Aorta (tissue), 5 donors: Measurements from ENCODE around the gene HOGA1. TPM values are rescaled to one million over a fixed set of nuclear protein-coding genes. Genes with fewer than 3 reads are reported as not detected.
A peak's percentile ranks its signal among the peaks of the same experiment; 100 is the strongest.

ENCODE experiments used
- ATAC-seq: fragments of 200-7000 bp; cut with Tn5 transposase; one replicate; pipeline ENCODE4 v1.9.1; 2022; ENCODE audit warnings: moderate library complexity; ENCODE audit not compliant: low FRiP score
- DNase-seq, 2 donors: peaks; one replicate each; pipeline ENCODE4 v3.0.0-alpha.2; 2020
- H3K27ac ChIP-seq, 2 donors: one replicate each; pipeline ENCODE4 v1.5.1; 2013; ENCODE audit warnings: low read length in 2 of 2, mild to moderate bottlenecking in 2 of 2, moderate library complexity in 2 of 2, control low read depth in 1 of 2, inconsistent platforms in 1 of 2, low read depth in 1 of 2
- H3K27me3 ChIP-seq, 2 donors: one replicate each; pipeline ENCODE4 v1.6.1; 2013; ENCODE audit warnings: control low read depth in 1 of 2, low read length in 1 of 2, mild to moderate bottlenecking in 1 of 2, moderate library complexity in 1 of 2; ENCODE audit not compliant: insufficient read depth in 2 of 2, control insufficient read depth in 1 of 2
- H3K36me3 ChIP-seq, 2 donors: one replicate each; pipeline ENCODE4 v1.6.1; 2013; ENCODE audit warnings: control low read depth in 1 of 2, low read length in 1 of 2, mild to moderate bottlenecking in 1 of 2; ENCODE audit not compliant: insufficient read depth in 2 of 2, control insufficient read depth in 1 of 2
- H3K4me1 ChIP-seq, 2 donors: one replicate each; pipeline ENCODE4 v1.6.1; 2013; ENCODE audit warnings: low read length in 2 of 2, control low read depth in 1 of 2, mild to moderate bottlenecking in 1 of 2, moderate library complexity in 1 of 2; ENCODE audit not compliant: insufficient read depth in 2 of 2, control insufficient read depth in 1 of 2
- H3K4me3 ChIP-seq, 2 donors: one replicate each; pipeline ENCODE4 v1.5.1; 2013; ENCODE audit warnings: low read length in 2 of 2, control low read depth in 1 of 2, mild to moderate bottlenecking in 1 of 2
- H3K9me3 ChIP-seq: one replicate; pipeline ENCODE4 v1.6.1; 2013; ENCODE audit warnings: mild to moderate bottlenecking, low read length; ENCODE audit not compliant: control insufficient read depth
- WGBS, 2 donors: extraction: QIAGEN DNeasy Blood & Tissue Kit; methylation state at CpG; one replicate each; pipeline ENCODE4 v1.1.7; 2013; 5-methylcytosine and 5-hydroxymethylcytosine counted together
- intact Hi-C, 2 donors: fragments of 100-400 bp; cut with DNase I; formaldehyde crosslinking; loops; one replicate each; pipeline versions ENCODE4 v1.14.2 to v1.15.0; 2022
- polyA plus RNA-seq, 2 donors: library from polyadenylated mRNA; stranded (reverse); fragments of 200-250 nt; gene quantifications; one replicate each; pipeline ENCODE4 v1.2.3, GENCODE V29; 2013
- total RNA-seq, 2 donors: library from RNA; stranded (reverse); fragmentation: NEBNext Ultra II Directional; extraction: Animal tissue kit (Norgen Biotek cat#: 25700); gene quantifications; one replicate each; pipeline ENCODE4 v1.2.1, GENCODE V29; 2021
- donor health status: healthy with polysubstance abuse.
- donor health status: Bipolar disorder and iron deficiency.
- donor health status: DM: no; HTN: no; CAD: no.
- donor health status: DM: no; HTN: no; CAD: no.
- donor health status: DM: yes; HTN: yes; CAD: no.

Gene HOGA1
- total and polyA plus RNA-seq, 4 donors, result 1.9 to 4.6 (median 3.9) TPM

DNA sequence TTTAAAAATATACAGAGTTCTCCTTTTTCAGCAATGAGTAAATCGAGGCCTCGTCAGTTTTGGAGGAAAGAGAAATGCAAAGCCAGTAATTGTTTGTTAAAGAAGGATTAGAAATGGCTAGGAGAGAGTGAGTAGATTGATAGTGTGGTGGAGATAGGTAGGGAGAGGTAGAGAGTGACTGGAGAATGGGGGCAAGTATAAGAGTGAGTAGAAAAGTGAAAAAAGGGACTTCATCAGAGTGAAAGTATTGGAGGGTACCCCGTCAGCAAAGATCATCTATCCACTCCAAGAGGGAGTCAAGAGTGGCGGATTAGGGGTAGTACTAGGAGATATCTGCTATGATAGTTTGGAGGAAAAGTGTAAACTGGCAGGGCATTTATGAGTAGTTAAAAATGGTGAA is 20.9 kb upstream of the HOGA1 start:
- H3K27me3 ChIP-seq, result no peaks in the 10 kb centered on the region
- H3K4me1 ChIP-seq, result peaks cover 0 to 3% of the 10 kb centered on the region in 2 donors
- no peak overlapping the region for H3K4me3 ChIP-seq
- 94 to 97% methylated on average over 4 of the region's 4 CpGs for WGBS, 2 donors
- DNase-seq (no peak), ATAC-seq (no peak)
- no peaks in the 10 kb centered on the region for H3K36me3 ChIP-seq
- intact Hi-C loops, result no loop called here
- H3K27ac ChIP-seq, result no peak overlapping the region
- H3K9me3 ChIP-seq, result no peaks in the 10 kb centered on the region

DNA sequence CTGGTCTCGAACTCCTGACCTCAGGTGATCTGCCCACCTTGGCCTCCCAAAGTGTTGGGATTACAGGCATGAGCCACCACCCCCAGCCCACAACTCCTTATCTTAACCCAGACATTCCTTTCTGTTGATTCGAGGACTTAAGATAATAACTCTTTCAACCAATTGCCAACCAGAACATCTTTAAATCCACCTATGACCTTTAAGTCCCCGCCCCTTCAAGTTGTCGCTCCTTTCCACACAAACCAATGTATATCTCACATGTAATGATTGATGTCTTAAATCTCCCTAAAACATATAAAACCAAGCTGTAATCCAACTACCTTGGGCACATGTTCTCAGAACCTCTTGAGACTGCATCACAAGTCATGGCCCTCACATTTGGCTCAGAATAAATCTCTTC is 19.4 kb upstream of the HOGA1 start:
- H3K27ac ChIP-seq, result no peak overlapping the region
- no peak for DNase-seq
- 81 to 82% methylated on average over 4 of the region's 4 CpGs for WGBS, 2 donors
- intact Hi-C loops, result no loop called here
- no peaks in the 10 kb centered on the region for H3K27me3 ChIP-seq
- peaks cover 0 to 3% of the 10 kb centered on the region in 2 donors for H3K4me1 ChIP-seq
- H3K4me3 ChIP-seq, result no peak overlapping the region
- H3K36me3 ChIP-seq, result no peaks in the 10 kb centered on the region
- no peaks in the 10 kb centered on the region for H3K9me3 ChIP-seq
- no peak for ATAC-seq

DNA sequence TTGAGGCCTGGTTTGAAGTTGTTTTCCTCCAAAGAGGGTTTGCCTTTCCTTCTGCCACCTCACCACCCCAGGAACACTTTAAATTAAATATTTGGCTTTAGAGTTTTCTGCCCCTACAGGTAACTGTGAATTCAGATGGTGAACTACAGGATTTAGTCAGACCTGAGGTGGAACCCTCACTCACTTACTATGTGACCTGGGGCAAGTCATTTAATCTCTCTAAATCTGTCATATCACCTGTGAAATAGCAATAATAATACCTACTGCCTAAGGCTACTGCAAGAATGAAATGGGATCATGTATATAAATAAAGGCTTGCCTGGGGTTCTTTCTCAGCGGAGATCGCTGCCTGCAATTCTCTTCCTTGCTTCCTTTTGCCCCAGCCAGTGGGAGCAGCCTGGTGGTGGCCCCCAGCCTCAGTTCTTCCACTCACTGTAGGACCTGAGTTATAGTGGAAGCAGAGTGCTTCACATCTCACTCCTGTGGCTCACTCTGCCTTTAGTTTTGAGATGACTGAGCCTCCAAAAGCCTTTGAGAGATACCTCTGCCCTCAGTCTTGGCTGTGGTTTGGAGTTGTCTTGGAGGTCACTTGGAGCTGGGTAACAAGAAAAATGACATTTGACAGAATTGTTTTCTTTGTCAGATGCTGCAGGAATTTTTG is 17.7 kb upstream of the HOGA1 start:
- no peak overlapping the region for H3K4me3 ChIP-seq
- H3K4me1 ChIP-seq, result peaks cover 0 to 3% of the 10 kb centered on the region in 2 donors
- no peaks in the 10 kb centered on the region for H3K27me3 ChIP-seq
- WGBS, 2 donors, result 90 to 93% methylated on average over 2 of the region's 2 CpGs
- DNase-seq, result peak in 1 of 2 donors; percentile 2
- peaks cover 2 to 6% of the 10 kb centered on the region in 2 donors for H3K36me3 ChIP-seq
- intact Hi-C loops, result no loop called here
- H3K9me3 ChIP-seq, result no peaks in the 10 kb centered on the region
- H3K27ac ChIP-seq, result no peak overlapping the region
- no peak for ATAC-seq

DNA sequence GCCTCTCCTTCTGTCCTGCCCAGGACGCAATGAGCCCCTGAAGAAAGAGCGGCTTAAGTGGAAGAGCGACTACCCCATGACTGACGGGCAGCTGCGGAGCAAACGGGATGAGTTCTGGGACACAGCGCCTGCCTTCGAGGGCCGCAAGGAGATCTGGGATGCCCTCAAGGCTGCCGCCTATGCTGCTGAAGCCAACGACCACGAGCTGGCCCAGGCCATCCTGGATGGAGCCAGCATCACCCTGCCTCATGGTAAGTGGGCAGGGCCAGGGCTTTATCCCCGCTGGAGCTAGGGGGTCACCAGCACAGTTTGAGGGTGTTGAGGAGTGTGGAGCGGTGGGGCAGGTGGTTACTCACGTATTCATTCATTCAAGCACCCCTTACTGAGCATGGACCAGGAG is 16.3 kb upstream of the HOGA1 start:
- intact Hi-C loops, result no loop called here
- H3K36me3 ChIP-seq, result peaks cover 2 to 6% of the 10 kb centered on the region in 2 donors
- DNase-seq (peak in 1 of 2 donors; percentile 46), ATAC-seq (no peak)
- 94 to 95% methylated on average over 15 of the region's 15 CpGs for WGBS, 2 donors
- no peaks in the 10 kb centered on the region for H3K9me3 ChIP-seq
- no peaks in the 10 kb centered on the region for H3K27me3 ChIP-seq
- peaks cover 0 to 3% of the 10 kb centered on the region in 2 donors for H3K4me1 ChIP-seq
- no peak overlapping the region for H3K27ac ChIP-seq
- H3K4me3 ChIP-seq, result no peak overlapping the region

DNA sequence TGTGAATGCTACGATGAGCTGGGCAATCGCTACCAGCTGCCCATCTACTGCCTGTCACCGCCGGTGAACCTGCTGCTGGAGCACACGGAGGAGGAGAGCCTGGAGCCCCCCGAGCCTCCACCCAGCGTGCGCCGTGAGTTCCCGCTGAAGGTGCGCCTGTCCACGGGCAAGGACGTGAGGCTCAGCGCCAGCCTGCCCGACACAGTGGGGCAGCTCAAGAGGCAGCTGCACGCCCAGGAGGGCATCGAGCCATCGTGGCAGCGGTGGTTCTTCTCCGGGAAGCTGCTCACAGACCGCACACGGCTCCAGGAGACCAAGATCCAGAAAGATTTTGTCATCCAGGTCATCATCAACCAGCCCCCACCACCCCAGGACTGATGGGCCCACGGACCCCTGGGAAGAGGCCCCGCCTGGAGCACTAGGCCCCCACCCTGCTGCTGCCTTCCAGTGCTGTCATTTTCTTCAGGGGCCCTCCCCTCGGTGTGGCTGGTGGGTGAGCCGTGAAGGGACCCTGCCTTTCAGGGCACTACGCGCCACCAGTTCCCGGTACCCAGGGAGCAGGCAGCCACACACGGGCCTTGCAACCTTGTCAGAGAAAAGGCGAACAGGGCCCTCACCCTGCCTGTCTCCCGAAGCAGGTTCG is 13.9 kb upstream of the HOGA1 start:
- intact Hi-C loops, result no loop called here
- no peak overlapping the region for H3K4me3 ChIP-seq
- H3K36me3 ChIP-seq, result peaks cover 2 to 6% of the 10 kb centered on the region in 2 donors
- no peaks in the 10 kb centered on the region for H3K4me1 ChIP-seq
- 87 to 92% methylated on average over 33 of the region's 33 CpGs for WGBS, 2 donors
- H3K9me3 ChIP-seq, result no peaks in the 10 kb centered on the region
- no peak for ATAC-seq
- no peaks in the 10 kb centered on the region for H3K27me3 ChIP-seq
- H3K27ac ChIP-seq, result no peak overlapping the region
- DNase-seq, result peak in 1 of 2 donors; percentile 65

DNA sequence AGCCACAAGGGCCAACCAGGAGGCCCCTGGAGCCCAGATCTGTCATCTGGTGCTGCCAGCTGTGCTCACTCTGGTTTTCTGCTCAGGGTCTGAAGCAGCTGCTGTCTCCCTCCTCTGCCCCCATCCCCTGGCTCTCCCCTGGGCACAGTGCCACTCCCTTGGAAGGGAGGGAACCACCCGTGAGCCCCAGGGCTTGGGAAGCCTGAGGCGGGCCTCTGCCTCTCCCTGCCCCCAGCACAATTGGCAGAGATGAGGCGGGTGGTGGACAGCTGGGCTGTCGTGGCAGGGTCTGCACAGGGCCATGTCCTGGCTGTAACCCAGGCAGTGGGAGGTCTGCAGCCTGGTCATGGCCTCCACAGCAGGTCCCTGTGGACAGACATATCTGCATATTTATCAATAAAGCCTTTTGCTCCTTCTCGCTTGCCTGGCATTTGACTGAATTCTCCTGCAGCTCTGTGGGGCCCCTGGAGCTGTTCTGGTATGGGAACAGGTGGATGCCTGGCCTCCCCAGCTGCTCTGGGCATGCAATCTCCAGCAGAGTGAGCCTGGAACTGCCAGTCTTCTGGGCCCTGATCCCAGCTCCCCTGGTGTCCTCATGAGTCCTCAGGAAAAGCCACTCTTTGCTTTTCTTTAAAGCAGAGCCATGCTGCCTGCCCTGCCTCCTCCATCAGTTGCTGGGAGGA is 13.3 kb upstream of the HOGA1 start:
- WGBS, 2 donors, result 66 to 68% methylated on average over 5 of the region's 5 CpGs
- Histone ChIP-seq H3K27ac (no peak overlapping the region), H3K9me3 (no peaks in the 10 kb centered on the region), H3K27me3 (no peaks in the 10 kb centered on the region), H3K36me3 (peaks cover 2 to 6% of the 10 kb centered on the region in 2 donors), H3K4me1 (no peaks in the 10 kb centered on the region), H3K4me3 (no peak overlapping the region)
- intact Hi-C loops, result no loop called here
- ATAC-seq (peak; percentile 19), DNase-seq (peak in 1 of 2 donors; percentile 72)

DNA sequence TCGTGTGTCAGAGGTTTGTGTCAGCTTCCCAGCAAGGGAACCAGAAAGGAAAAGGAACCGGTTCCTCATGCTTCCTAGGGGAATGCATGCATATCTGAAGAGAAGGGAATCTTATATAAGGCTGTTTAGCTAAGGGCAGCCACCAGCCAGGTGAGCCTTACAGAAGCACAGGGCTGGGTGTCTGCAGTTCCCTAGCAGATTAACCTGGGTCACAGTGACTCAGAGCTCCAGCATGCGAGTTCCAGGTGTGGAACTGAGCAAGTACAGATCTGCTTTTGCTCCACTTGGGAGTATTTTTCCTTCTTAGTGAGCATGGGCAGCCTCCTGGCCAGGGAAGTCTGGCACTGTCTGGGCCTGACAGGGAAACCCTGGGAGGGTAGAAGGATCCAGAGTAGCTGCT is 12.6 kb upstream of the HOGA1 start:
- Histone ChIP-seq H3K4me3 (no peak overlapping the region), H3K27ac (no peak overlapping the region), H3K4me1 (no peaks in the 10 kb centered on the region), H3K27me3 (no peaks in the 10 kb centered on the region), H3K9me3 (no peaks in the 10 kb centered on the region), H3K36me3 (peaks cover 2 to 6% of the 10 kb centered on the region in 2 donors)
- peak in 1 of 2 donors; percentile 41 for DNase-seq
- intact Hi-C loops, result loop anchor here (1.0 to 2.0 kb wide), 2 partner anchors 39 to 40 kb away; no protein-coding TSS in a partner anchor
- no peak for ATAC-seq
- 79 to 90% methylated on average over 3 of the region's 3 CpGs for WGBS, 2 donors

DNA sequence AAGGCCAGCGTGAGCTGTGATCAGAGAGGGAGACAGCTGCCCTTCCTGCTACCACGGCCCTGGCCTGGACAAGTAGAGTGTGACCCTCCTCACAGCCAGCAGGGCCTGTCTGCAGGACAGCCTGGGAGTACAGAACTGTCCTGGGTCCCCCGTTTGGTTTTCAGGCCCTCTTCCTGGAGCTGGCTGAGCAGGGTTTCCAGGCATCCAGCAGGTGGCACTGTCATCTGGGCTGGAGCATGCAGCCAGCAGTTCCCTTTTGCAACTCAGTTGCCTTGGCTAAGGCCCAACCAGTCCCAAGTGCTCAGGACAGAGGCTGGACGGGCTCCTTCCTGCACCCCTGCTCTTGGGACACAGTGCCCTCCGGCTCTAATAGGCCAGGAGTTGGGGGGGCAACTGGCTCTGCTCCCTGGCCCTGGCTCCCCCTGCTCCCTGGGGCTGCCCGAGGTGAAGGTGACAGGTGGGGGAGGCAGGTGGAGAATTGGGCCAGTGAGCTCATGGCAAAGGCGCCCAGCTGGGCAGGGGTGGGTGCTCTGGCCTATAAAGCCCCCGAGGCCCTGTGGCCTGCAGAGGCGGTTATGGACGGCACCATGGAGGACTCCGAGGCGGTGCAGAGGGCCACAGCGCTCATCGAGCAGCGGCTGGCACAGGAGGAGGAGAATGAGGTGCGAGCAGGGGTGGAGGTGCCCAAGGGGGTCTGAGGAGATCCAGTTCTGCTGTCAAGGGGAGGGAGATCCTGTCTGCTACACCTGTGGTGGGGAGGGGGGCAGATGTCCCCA is 11.8 kb upstream of the HOGA1 start, which contains the start of gene ANKRD2:
Gene ANKRD2 (plus strand): TSS at position 566 of the 776 bp plus-strand sequence. CDS start 10 bp downstream, at position 576.
- ATAC-seq (peak; percentile 87), DNase-seq (peak; percentile 90 to 93)
- no peak within 1 kb of the TSS for H3K27ac ChIP-seq
- H3K36me3 ChIP-seq, result peaks cover 2 to 6% of the 10 kb centered on the region in 2 donors
- no peaks in the 10 kb centered on the region for H3K4me1 ChIP-seq
- intact Hi-C loops, result loop anchor here (1.0 to 2.0 kb wide), 2 partner anchors 38 to 39 kb away; no protein-coding TSS in a partner anchor
- H3K4me3 ChIP-seq, result no peak within 1 kb of the TSS
- WGBS, 2 donors, result 68 to 70% methylated on average over 16 of the region's 16 CpGs
- no peaks in the 10 kb centered on the region for H3K27me3 ChIP-seq
- H3K9me3 ChIP-seq, result no peaks in the 10 kb centered on the region
